GM19238 (cell line): ENCODE data around the gene KPNA5.
A peak's percentile ranks its signal among the peaks of the same experiment; 100 is the strongest.
"Not testable (repeated sequence)": the region's sequence is repeated elsewhere in the genome, so short reads cannot be mapped to it uniquely, and the experiment has no call there.

Experiments used
- DNase-seq: peaks from one replicate; pipeline ENCODE4 v3.0.0; 2011; ENCODE audit warnings: low spot score; ENCODE audit not compliant: insufficient read length

KPNA5 gene

GRCh38 chr6:116680880-116681672, at the start of gene KPNA5:
KPNA5 (plus strand) TSS chr6:116681211; CDS start chr6:116681335, 124 bp downstream.
- peak; percentile 76 for DNase-seq

GRCh38 chr6:116631379-116631990, 49.5 kb upstream of the KPNA5 start:
- DNase-seq: no peak

- no peak for DNase-seq
Measured at GRCh38 chr6:116633685-116634084, 47.3 kb upstream of the KPNA5 start.

DNA sequence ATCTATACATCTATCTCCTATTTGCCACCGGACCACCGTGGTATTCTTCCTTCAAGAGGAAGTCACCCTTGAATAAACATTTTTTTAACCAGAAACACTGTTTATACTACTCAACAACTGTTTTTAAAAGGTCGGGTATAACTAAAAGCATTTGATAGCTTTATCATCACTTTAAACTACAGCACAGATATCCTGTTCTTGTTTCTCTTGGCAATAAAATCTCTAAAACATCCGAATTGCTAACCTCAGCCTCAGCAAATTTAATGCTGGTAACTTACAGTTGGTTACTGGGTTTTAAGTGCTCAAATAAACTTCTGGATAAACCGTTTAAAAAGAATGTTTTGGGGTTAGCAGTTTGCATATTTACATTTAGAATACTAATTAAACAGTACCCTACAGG, 32.9 kb upstream of the KPNA5 start:
- no peak for DNase-seq

- DNase-seq: no peak
Measured at GRCh38 chr6:116649129-116649528, 31.9 kb upstream of the KPNA5 start.

GRCh38 chr6:116651916-116652315, 29.1 kb upstream of the KPNA5 start:
- no peak for DNase-seq

DNA sequence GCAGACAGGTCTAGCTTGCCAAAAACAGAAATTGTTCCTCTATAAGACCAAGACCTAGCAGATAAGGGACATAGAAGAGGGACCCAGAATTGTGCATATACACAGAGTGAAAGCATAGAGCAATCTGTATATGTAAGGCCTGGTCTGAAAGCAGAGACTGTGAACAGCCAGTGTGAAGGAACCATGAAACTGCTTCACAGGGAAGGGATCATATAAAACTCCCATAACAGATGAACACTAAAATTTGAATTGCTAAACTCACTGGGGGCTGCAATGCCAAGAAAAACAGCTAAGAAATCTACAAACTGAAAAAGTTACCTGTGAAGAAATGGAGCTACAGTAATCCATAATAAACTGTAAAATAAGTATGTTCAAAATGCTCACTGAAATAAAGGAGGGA, 19.4 kb upstream of the KPNA5 start:
- DNase-seq: no peak

GRCh38 chr6:116662202-116662601, 18.8 kb upstream of the KPNA5 start:
- no peak for DNase-seq

GRCh38 chr6:116663308-116663707, 17.7 kb upstream of the KPNA5 start:
- no peak for DNase-seq

DNA sequence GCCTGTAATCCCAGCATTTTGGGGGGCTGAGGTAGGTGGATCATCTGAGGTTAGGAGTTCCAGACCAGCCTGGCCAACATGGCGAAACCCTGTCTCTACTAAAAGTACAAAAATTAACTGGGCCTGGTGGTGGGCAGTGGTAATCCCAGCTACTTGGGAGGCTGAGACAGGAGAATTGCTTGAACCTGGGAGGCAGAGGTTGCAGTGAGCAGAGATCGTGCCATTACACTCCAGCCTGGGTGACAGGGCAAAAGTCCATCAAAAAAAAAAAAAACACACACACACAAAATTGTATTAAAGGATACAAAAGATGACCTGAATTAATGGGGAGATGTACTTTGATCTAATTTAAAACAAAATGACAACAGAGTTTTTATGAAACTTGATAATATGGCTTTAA, 16.8 kb upstream of the KPNA5 start:
- not testable (repeated sequence) for DNase-seq

DNA sequence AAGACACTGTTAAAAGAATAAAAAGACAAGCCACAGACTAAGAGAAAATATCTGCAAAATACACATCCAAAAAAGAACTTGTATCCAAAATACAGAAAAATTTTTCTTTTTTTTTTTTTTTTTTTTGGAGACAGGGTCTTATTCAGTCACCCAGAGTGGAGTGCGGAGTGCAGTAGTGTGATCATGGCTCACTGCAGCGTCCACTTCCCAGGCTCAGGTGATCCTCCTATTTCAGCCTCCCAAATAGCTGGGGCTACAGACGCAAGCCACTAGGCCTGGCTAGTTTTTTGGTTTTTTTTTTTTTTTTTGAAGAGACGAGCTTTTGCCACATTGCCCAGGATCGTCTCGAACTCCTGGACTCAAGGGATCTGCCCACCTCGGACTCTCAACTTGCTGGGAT, 15.5 kb upstream of the KPNA5 start:
- no peak for DNase-seq

GRCh38 chr6:116666869-116667268, 14.1 kb upstream of the KPNA5 start:
- DNase-seq: no peak

- DNase-seq: no peak
Measured at GRCh38 chr6:116667623-116668022, 13.4 kb upstream of the KPNA5 start.

- DNase-seq: no peak
Measured at GRCh38 chr6:116672306-116672705, 8.7 kb upstream of the KPNA5 start.

GRCh38 chr6:116676021-116676420, 5.0 kb upstream of the KPNA5 start:
- DNase-seq: no peak

GRCh38 chr6:116682334-116682712, 1.3 kb downstream of the KPNA5 start:
- no peak for DNase-seq

DNA sequence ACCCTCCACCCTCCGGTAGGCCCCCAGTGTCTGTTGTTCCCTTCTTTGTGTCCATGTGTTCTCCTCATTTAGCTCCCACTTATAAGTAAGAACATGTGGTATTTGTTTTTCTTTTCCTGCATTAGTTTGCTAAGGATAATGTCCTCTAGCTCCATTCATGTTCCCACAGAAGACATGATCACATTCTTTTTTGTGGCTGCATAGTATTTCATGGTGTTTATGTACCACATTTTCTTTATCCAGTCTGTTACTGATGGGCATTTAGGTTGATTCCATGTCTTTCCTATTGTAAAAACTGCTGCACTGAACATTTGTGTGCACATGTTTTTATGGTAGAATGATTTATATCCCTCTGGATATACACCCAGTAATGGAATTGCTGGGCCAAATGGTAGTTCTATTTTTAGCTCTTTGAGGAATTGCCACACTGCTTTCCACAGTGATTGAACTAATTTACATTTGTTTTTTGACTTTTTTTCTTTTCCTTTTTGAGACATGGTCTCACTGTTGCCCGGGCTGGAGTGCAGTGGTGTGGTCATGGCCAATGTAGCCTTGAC, 4.5 kb downstream of the KPNA5 start:
- DNase-seq: no peak

DNA sequence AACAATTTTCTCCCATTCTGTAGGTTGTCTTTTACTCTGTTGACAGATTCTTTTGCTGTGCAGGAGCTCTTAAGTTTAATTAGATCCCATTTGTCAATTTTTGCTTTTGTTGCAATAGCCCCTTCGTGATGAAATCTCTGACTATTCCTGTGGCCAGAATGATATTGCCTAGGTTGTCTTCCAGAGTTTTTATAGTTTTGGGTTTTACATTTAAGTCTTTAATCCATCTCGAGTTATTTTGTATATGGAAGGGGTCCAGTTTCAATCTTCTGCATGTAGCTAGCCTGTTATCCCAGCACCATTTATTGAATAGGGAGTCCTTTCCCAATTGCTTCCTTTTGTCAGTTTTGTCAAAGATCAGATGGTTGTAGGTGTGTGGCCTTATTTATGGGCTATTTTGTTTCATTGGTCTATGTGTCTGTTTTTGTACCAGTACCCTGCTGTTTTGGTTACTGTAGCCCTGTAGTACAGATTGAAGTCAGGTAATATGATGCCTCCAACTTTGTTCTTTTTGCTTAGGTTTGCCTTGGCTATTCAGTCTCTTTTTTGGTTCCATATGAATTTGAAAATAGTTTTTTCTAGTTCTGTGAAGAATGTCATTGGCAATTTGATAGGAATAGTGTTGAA, 5.6 kb downstream of the KPNA5 start:
- not testable (repeated sequence) for DNase-seq

DNA sequence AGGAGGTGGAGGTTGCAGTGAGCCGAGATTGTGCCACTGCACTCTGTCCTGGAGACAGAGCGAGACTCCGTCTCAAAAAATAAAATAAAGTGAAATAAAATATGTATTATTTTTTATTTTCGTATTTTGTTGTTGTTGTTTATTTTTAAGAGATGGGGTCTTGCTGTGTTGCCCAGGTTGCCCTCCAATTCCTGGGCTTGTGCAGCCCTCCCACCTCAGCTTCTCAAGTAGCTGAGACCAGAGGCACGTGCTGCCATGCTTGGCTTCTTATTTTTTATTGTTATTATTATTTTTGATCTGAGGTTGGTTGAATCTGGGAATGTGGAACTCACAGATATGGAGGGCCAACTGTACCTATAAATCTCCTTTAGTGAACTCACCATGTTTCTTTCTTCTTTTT, 10.1 kb downstream of the KPNA5 start:
- no peak for DNase-seq

GRCh38 chr6:116692873-116693272, 11.9 kb downstream of the KPNA5 start:
- not testable (repeated sequence) for DNase-seq

- not testable (repeated sequence) for DNase-seq
Measured at GRCh38 chr6:116693275-116693674, 12.3 kb downstream of the KPNA5 start.

GRCh38 chr6:116695401-116695800, 14.4 kb downstream of the KPNA5 start:
- DNase-seq: peak; percentile 9
